Neural crest cell (in vitro differentiated cells): ENCODE results near the gene RUNX3. TPM values are rescaled to one million over a fixed set of nuclear protein-coding genes. Genes with fewer than 3 reads are reported as not detected.

Source experiments
- DNase-seq: peaks from one replicate; pipeline ENCODE4 v3.0.0; 2021; ENCODE audit warnings: low read depth, mixed read lengths, low spot score
- H3K27ac Mint-ChIP-seq: one replicate; pipeline ENCODE4 v1.8.0; 2021; ENCODE audit warnings: mild to moderate bottlenecking, mixed read lengths; ENCODE audit not compliant: unreplicated experiment
- H3K27me3 Mint-ChIP-seq: 2 replicates; pipeline ENCODE4 v1.8.0; 2021; ENCODE audit warnings: low read depth, mild to moderate bottlenecking, mixed read lengths
- H3K36me3 Mint-ChIP-seq: 2 replicates; pipeline ENCODE4 v1.8.0; 2021; ENCODE audit warnings: low read depth, mild to moderate bottlenecking, mixed read lengths
- H3K4me1 Mint-ChIP-seq: 2 replicates; pipeline ENCODE4 v1.8.0; 2021; ENCODE audit warnings: mixed read lengths
- H3K4me3 Mint-ChIP-seq: one replicate; pipeline ENCODE4 v1.8.0; 2021; ENCODE audit warnings: mild to moderate bottlenecking, mixed read lengths
- H3K9me3 Mint-ChIP-seq: 2 replicates; pipeline ENCODE4 v1.8.0; 2021; ENCODE audit warnings: mixed read lengths
- CTCF ChIP-seq: fragments of 200-600 bp; sonication (generic); conservative IDR thresholded peaks from 2 replicates; pipeline ENCODE4 v1.5.0; 2021; ENCODE audit warnings: antibody characterized with exemption, mild to moderate bottlenecking
- total RNA-seq: library from RNA; stranded (reverse); gene quantifications from 2 replicates; pipeline ENCODE4 v1.2.1, GENCODE V29; 2021

The RUNX3 gene
- total RNA-seq, 1 donor from 2014 or later = 0.16 TPM

- Mint-ChIP-seq H3K27ac (no peak overlapping the region), H3K9me3 (no peaks in the 10 kb centered on the region), H3K4me3 (no peak overlapping the region), H3K36me3 (no peaks in the 10 kb centered on the region), H3K27me3 (peaks cover 48% of the 10 kb centered on the region), H3K4me1 (peaks cover 10% of the 10 kb centered on the region)
- no peak for TF ChIP-seq CTCF
- no peak for DNase-seq
These were observed 5.8 kb upstream of the RUNX3 start for GRCh38 chr1:24935615-24936484.

- no peak for DNase-seq
- Mint-ChIP-seq H3K9me3 (no peaks in the 10 kb centered on the region), H3K27ac (no peak overlapping the region), H3K4me3 (no peak overlapping the region), H3K27me3 (peaks cover 53% of the 10 kb centered on the region), H3K4me1 (peaks cover 10% of the 10 kb centered on the region), H3K36me3 (no peaks in the 10 kb centered on the region)
- no peak for TF ChIP-seq CTCF
These were observed 5.1 kb upstream of the RUNX3 start for GRCh38 chr1:24935196-24935526.

- no peaks in the 10 kb centered on the region for H3K36me3 Mint-ChIP-seq
These were observed 4.5 kb upstream of the RUNX3 start for GRCh38 chr1:24934310-24935195.

GRCh38 chr1:24933468-24933867 is 3.4 kb upstream of the RUNX3 start:
- Mint-ChIP-seq H3K4me1 (peaks cover 10% of the 10 kb centered on the region), H3K27me3 (peaks cover 61% of the 10 kb centered on the region), H3K27ac (no peak overlapping the region), H3K4me3 (no peak overlapping the region), H3K9me3 (no peaks in the 10 kb centered on the region), H3K36me3 (no peaks in the 10 kb centered on the region)
- no peak for TF ChIP-seq CTCF
- DNase-seq = no peak

More at GRCh38 chr1:24934310-24935195, 4.5 kb upstream of the RUNX3 start:
- no peak for DNase-seq
- Mint-ChIP-seq H3K4me3 (no peak overlapping the region), H3K4me1 (peaks cover 10% of the 10 kb centered on the region), H3K9me3 (no peaks in the 10 kb centered on the region), H3K27ac (no peak overlapping the region), H3K27me3 (peaks cover 53% of the 10 kb centered on the region)
- TF ChIP-seq CTCF = no peak

GRCh38 chr1:24932725-24933294 is 2.7 kb upstream of the RUNX3 start:
- Mint-ChIP-seq H3K9me3 (no peaks in the 10 kb centered on the region), H3K4me3 (no peak overlapping the region), H3K36me3 (no peaks in the 10 kb centered on the region), H3K27me3 (peaks cover 68% of the 10 kb centered on the region), H3K27ac (peak overlapping the region; percentile 62), H3K4me1 (peaks cover 10% of the 10 kb centered on the region)
- DNase-seq = no peak
- no peak for TF ChIP-seq CTCF
